OCI-LY1 (cell line): ENCODE data around the gene FOXS1.

Source experiments
- EZH2 ChIP-seq: fragments of 200-600 bp; sonication (generic), shearing (Covaris generic); IDR thresholded peaks from 2 replicates; pipeline ENCODE4 v1.8.0; 2017; ENCODE audit warnings: borderline replicate concordance, mixed run types, mild to moderate bottlenecking, antibody characterized with exemption, low read length, moderate library complexity, mixed read lengths
- TF ChIP-seq, protein P1 (sequence below): fragments of 200-600 bp; sonication (generic), shearing (Covaris generic); IDR thresholded peaks from 2 replicates; pipeline ENCODE4 v1.5.1; 2017; ENCODE audit warnings: mild to moderate bottlenecking, antibody characterized with exemption, low read length, moderate library complexity, mixed read lengths

DNA sequence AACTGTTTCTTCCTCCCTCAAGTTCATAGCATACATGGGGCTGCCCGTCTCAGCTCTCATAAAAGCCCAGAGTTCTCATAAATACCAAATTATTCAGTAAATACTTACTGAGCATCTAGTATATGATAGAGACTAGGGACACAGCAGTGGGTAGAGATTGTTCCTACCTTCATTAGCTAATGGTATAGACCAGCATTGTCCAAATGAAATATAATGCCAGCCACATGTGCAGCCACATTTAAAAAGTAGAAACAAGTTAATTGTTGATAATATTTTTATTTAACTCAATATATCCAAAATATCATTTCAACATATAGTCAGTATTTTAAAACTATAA lies 26.2 kb upstream of the FOXS1 start:
- TF ChIP-seq, protein P1, sequence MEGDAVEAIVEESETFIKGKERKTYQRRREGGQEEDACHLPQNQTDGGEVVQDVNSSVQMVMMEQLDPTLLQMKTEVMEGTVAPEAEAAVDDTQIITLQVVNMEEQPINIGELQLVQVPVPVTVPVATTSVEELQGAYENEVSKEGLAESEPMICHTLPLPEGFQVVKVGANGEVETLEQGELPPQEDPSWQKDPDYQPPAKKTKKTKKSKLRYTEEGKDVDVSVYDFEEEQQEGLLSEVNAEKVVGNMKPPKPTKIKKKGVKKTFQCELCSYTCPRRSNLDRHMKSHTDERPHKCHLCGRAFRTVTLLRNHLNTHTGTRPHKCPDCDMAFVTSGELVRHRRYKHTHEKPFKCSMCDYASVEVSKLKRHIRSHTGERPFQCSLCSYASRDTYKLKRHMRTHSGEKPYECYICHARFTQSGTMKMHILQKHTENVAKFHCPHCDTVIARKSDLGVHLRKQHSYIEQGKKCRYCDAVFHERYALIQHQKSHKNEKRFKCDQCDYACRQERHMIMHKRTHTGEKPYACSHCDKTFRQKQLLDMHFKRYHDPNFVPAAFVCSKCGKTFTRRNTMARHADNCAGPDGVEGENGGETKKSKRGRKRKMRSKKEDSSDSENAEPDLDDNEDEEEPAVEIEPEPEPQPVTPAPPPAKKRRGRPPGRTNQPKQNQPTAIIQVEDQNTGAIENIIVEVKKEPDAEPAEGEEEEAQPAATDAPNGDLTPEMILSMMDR = no peak
- TF ChIP-seq EZH2 = no peak
